ENCODE data around the gene FLII. TPM values are rescaled to one million over a fixed set of nuclear protein-coding genes. Genes with fewer than 3 reads are reported as not detected.

The FLII gene
- total RNA-seq, 1 experiment from 2014 or later: 298 TPM

- no peak overlapping the region for H3K14ac ChIP-seq (ENCODE audit: insufficient read depth, low read length)
- no peak overlapping the region for H3K4ac ChIP-seq (ENCODE audit: low read depth, low read length)
- H3K23me2 ChIP-seq (ENCODE audit: insufficient read length, low read depth, low read length, poor library complexity, severe bottlenecking): no peaks in the 10 kb centered on the region
- Mint-ChIP-seq H3K4me1 (0 out of 4 replicates have a peak, but pooled peaks cover 0 to 1% of the 10 kb centered on the region in 2 experiments), H3K27me3 (ENCODE audit: low read depth) (no peaks in the 10 kb centered on the region), H3K4me3 (no peak overlapping the region), H3K9me3 (no peaks in the 10 kb centered on the region), H3K36me3 (ENCODE audit: insufficient read depth in 1 of 3, low read depth in 3 of 3) (peaks cover 22 to 76% (median 67%) of the 10 kb centered on the region in 3 experiments), H3K27ac (no peak overlapping the region)
- no peak overlapping the region for H3K4me2 ChIP-seq (ENCODE audit: insufficient read depth, insufficient read length, low read length)
- no peak overlapping the region for H3K9ac ChIP-seq (ENCODE audit: extremely low read depth, insufficient read length, low read length)
- H2BK120ac ChIP-seq (ENCODE audit: low read depth, low read length, poor library complexity, severe bottlenecking): no peak overlapping the region
- H3K79me1 ChIP-seq (ENCODE audit: insufficient read depth, low read depth, low read length, poor library complexity, severe bottlenecking): no peaks in the 10 kb centered on the region
- H3K27me3 ChIP-seq (ENCODE audit: insufficient read depth, low read length): no peaks in the 10 kb centered on the region
- no peak overlapping the region for H3K27ac ChIP-seq (ENCODE audit: insufficient read length, low read depth, low read length)
- no peaks in the 10 kb centered on the region for H3K4me1 ChIP-seq (ENCODE audit: insufficient read depth, low read length)
- H2BK5ac ChIP-seq (ENCODE audit: insufficient read length, low read length): no peak overlapping the region
- no peaks in the 10 kb centered on the region for H3K79me2 ChIP-seq (ENCODE audit: insufficient read depth, low read length)
- H3T11ph ChIP-seq (ENCODE audit: low read length): no peak overlapping the region
- no peaks in the 10 kb centered on the region for H3K9me3 ChIP-seq (ENCODE audit: control insufficient read depth, low read depth, low read length)
- H4K5ac ChIP-seq (ENCODE audit: insufficient read length, low read depth, low read length): no peak overlapping the region
- WGBS (ENCODE audit: extremely low coverage, insufficient read length, low lambda C conversion rate): no CpG with 5 or more reads among the region's 19 CpGs
- H3K18ac ChIP-seq (ENCODE audit: insufficient read length, low read depth, low read length): no peak overlapping the region
- H2BK15ac ChIP-seq (ENCODE audit: low read depth, low read length): no peak overlapping the region
- H2AK5ac ChIP-seq (ENCODE audit: insufficient read length, low read length): no peak overlapping the region
- DNase-seq: no peak
- no peak overlapping the region for H2AFZ ChIP-seq (ENCODE audit: low read length)
- no peak overlapping the region for H3K23ac ChIP-seq (ENCODE audit: insufficient read length, low read depth, low read length)
- no peak overlapping the region for H4K8ac ChIP-seq (replicated peaks; ENCODE audit: insufficient read length, low read depth, low read length)
- TF ChIP-seq CTCF (conservative IDR thresholded peaks at IDR 0.05): no peak
- H3K56ac ChIP-seq (ENCODE audit: insufficient read length, low read depth, low read length): no peak overlapping the region
- no peak overlapping the region for H4K91ac ChIP-seq (ENCODE audit: insufficient read length, low read depth, low read length)
- H2BK12ac ChIP-seq (ENCODE audit: insufficient read length, low read depth, low read length): no peak overlapping the region
- peaks cover 3% of the 10 kb centered on the region for H4K20me1 ChIP-seq (ENCODE audit: control insufficient read depth, insufficient read depth, insufficient read length)
- no peak overlapping the region for H2BK20ac ChIP-seq (ENCODE audit: low read depth, low read length, poor library complexity, severe bottlenecking)
Observed at GRCh38 chr17:18240449-18240848, 18.1 kb downstream of the FLII start.
